GM18520 (cell line): ENCODE measurements around the gene ESYT1.

Experiments
- ATAC-seq: cut with Tn5 transposase; IDR thresholded peaks from one replicate; pipeline ENCODE4 v1.9.1; 2021; ENCODE audit not compliant: unreplicated experiment

The ESYT1 gene

DNA sequence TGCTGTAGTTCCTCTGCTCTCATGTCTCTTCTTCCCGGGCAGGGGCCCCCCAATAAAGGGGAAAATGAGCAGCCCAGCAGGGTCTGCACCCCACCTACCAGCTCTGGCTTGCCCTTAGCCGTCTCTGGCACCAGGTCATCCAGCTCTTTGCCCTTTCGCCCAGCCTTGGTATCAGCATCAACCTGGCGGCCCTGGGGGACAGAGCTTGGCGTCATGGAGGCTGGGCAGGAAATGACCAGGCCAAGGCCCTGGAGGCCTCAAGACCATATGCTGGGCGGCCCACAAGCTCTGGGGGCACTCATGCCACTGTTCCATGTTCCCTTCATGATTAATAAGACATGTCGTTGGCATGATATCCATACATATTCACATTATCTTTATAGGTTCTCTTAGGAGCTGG is 44.8 kb downstream of the ESYT1 start:
- ATAC-seq = no peak

- ATAC-seq = no peak
Observed at GRCh38 chr12:56178347-56178746, 50.3 kb downstream of the ESYT1 start.

GRCh38 chr12:56186957-56187356 is 58.9 kb downstream of the ESYT1 start:
- ATAC-seq = no peak

DNA sequence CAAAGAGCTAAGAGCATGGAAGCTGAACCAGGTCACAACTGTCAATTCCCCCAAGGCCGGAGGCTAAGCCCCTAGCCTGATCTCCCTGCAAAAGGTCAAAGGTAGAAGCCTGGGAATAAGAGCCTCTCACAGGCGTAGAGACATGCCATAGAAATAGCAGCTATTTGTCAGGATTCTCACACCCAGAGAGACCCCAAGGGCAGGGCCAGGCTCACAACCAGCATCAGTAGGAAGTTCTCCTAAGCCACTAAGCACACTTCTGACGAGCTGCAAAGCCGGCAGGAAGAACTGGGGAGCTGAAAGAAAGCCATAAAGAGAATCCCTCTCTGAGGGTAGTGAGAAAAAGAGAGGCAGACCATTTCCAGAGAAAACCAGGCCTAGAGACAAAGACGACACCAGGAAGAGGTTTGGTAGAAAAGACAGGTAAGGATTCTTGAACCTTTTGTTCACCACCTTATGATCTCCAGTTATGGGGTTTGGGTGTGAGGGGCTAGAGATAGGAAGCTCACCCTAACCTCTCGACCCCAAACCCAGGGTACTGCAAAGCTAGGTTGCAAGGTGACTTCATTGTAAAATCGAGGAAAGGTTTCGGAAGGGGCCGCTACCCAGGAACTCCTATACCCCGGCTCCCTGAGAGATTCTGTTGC is 60.2 kb downstream of the ESYT1 start:
- ATAC-seq = no peak

GRCh38 chr12:56188778-56189098 is 60.7 kb downstream of the ESYT1 start:
- ATAC-seq = no peak

DNA sequence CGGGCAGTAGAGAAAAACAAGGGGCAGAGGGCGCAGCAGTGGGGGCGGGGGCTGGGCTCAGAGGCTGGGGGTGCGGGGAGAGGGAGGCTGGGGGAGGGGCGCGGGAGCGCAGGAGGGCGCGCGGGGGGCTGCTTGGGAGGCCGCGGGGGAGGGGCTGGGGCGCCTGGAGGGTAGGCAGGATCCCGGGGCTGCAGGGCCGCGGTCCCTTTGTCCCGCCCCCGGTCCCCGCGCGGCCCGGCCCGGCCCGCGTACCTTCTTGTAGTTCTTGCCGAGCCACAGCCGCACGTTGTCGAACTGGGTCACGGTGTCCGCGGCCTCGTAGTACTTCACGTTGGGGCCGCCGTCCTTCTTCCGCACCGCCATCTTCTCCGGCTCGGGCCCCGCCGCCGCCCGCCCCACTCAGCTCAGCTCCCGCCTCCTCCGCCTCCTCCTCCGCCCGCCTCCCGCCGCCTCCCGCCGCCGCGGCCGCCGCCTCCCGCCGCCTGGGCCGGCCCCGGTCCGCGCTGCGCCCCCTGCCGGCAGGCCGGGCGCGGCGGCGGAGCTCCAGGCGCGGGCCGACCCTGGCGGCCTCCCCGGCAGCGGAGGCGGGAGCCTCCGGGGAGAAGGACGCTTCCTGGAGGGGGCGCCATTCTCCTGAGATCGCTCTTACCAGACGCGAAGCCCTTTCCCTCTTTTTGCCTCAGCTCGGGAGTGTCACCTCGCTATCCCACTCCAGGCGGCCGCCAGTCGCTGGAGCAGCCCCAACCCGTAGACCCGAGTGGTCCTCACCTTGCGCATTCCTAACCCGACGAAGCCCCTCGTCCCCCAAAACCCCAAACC is 61.2 kb downstream of the ESYT1 start, which contains the start of gene SMARCC2:
Gene SMARCC2 (minus strand): TSS at position 385 of the 819 bp plus-strand sequence. CDS start 22 bp downstream, at position 363.
- ATAC-seq = peak; percentile 80

GRCh38 chr12:56189918-56190694 is 62.0 kb downstream of the ESYT1 start:
- ATAC-seq = no peak

GRCh38 chr12:56190695-56191155 is 62.7 kb downstream of the ESYT1 start:
- ATAC-seq = no peak

DNA sequence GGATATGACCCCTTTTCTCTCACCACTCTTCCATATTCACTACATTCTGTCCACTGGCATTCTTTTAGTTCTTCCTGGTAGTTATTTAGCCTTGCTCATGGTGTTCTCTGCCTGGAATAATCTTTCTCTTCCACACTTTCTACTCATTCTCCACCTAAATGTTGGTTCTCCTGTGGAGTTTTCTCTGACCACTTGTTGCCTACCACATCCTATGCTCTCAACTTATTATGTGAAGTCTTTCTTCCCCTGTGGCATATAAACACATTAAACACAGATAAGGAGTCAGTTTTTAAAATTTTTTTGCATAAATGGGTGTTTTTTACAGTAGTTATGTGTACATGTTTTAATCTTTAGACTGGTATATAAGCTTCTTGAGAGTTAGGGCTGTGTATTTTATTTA is 64.5 kb downstream of the ESYT1 start:
- ATAC-seq = no peak

DNA sequence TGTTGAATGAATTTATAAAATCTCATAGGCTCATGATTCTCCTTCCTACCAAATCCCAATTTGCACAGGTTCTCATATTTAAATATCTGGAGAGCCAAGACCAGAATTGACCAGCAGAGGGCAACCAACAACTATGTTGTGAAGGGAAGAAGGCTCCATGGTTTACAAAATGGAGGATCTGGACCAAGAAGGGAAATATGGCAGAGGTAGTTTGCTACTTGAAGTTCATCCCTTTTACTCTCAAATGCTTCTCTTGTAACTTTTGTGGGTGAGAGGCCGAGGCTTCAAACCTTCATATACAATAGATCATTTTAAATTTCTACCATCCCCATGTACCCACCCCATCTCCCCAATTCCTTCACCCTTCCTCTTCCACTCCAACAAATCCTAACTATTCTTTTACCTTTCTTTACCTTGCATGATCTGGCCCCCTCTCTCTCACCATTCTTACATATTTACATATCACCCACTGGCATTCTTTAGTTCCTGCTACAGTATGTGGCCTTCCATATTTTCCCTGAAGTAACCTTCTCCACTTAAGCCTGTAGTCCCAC is 65.0 kb downstream of the ESYT1 start:
- ATAC-seq = no peak
